ENCODE results near the gene KRT6A.

- TF ChIP-seq GATA2 (IDR thresholded peaks at IDR 0.05; ENCODE audit: low read depth, low read length) (no peak), GATA3 (IDR thresholded peaks at IDR 0.05; ENCODE audit: low read depth, low read length) (no peak)
Measured at GRCh38 chr12:52438305-52439301, 54.5 kb downstream of the KRT6A start.
